Neuron (in vitro differentiated cells): ENCODE measurements around the gene TMEM178B.

Source experiments
- H2AFZ ChIP-seq: one replicate; pipeline ENCODE4 v1.6.1; 2013; ENCODE audit warnings: low read depth, mild to moderate bottlenecking, inconsistent platforms, low read length, moderate library complexity
- H3K27me3 ChIP-seq: one replicate; pipeline ENCODE4 v1.6.1; 2013; ENCODE audit warnings: low read length; ENCODE audit not compliant: insufficient read depth
- H3K36me3 ChIP-seq: one replicate; pipeline ENCODE4 v1.6.1; 2013; ENCODE audit warnings: low read length; ENCODE audit not compliant: insufficient read depth
- H3K4me1 ChIP-seq: one replicate; pipeline ENCODE4 v1.6.1; 2013; ENCODE audit warnings: low read length; ENCODE audit not compliant: insufficient read depth
- H3K4me3 ChIP-seq: 2 replicates; pipeline ENCODE4 v1.5.1; 2013; ENCODE audit warnings: mild to moderate bottlenecking, low read length, moderate library complexity
- H3K9me3 ChIP-seq: one replicate; pipeline ENCODE4 v1.6.1; 2013; ENCODE audit warnings: low read length

Gene TMEM178B

GRCh38 chr7:141407893-141408292 is 334.0 kb downstream of the TMEM178B start:
- Histone ChIP-seq H2AFZ (no peak overlapping the region), H3K27me3 (no peaks in the 10 kb centered on the region), H3K4me1 (peaks cover 40% of the 10 kb centered on the region), H3K36me3 (no peaks in the 10 kb centered on the region), H3K9me3 (peaks cover 2% of the 10 kb centered on the region), H3K4me3 (no peak overlapping the region)

- Histone ChIP-seq H3K4me1 (peaks cover 40% of the 10 kb centered on the region), H2AFZ (no peak overlapping the region), H3K9me3 (peaks cover 2% of the 10 kb centered on the region), H3K27me3 (no peaks in the 10 kb centered on the region), H3K4me3 (no peak overlapping the region), H3K36me3 (no peaks in the 10 kb centered on the region)
Observed at GRCh38 chr7:141408440-141408839, 334.6 kb downstream of the TMEM178B start.

- no peak overlapping the region for H2AFZ ChIP-seq
- no peaks in the 10 kb centered on the region for H3K27me3 ChIP-seq
- H3K4me1 ChIP-seq = peaks cover 40% of the 10 kb centered on the region
- no peak overlapping the region for H3K4me3 ChIP-seq
- no peaks in the 10 kb centered on the region for H3K36me3 ChIP-seq
- H3K9me3 ChIP-seq = peaks cover 2% of the 10 kb centered on the region
Observed at GRCh38 chr7:141409219-141409618, 335.4 kb downstream of the TMEM178B start.

- H3K4me1 ChIP-seq = peaks cover 40% of the 10 kb centered on the region
- H3K4me3 ChIP-seq = no peak overlapping the region
- H3K36me3 ChIP-seq = no peaks in the 10 kb centered on the region
- H3K27me3 ChIP-seq = no peaks in the 10 kb centered on the region
- no peak overlapping the region for H2AFZ ChIP-seq
- H3K9me3 ChIP-seq = no peaks in the 10 kb centered on the region
Observed at GRCh38 chr7:141409801-141410329, 336.0 kb downstream of the TMEM178B start.

- Histone ChIP-seq H2AFZ (no peak overlapping the region), H3K4me3 (no peak overlapping the region), H3K27me3 (no peaks in the 10 kb centered on the region), H3K4me1 (peaks cover 35% of the 10 kb centered on the region), H3K36me3 (no peaks in the 10 kb centered on the region), H3K9me3 (no peaks in the 10 kb centered on the region)
Observed at GRCh38 chr7:141410353-141411000, 336.6 kb downstream of the TMEM178B start.

- Histone ChIP-seq H3K27me3 (no peaks in the 10 kb centered on the region), H2AFZ (no peak overlapping the region), H3K9me3 (no peaks in the 10 kb centered on the region), H3K36me3 (no peaks in the 10 kb centered on the region), H3K4me3 (no peak overlapping the region), H3K4me1 (peaks cover 28% of the 10 kb centered on the region)
Observed at GRCh38 chr7:141411133-141411532, 337.3 kb downstream of the TMEM178B start.

- Histone ChIP-seq H3K4me1 (peaks cover 9% of the 10 kb centered on the region), H3K27me3 (no peaks in the 10 kb centered on the region), H2AFZ (no peak overlapping the region)
Observed at GRCh38 chr7:141415999-141416398, 342.1 kb downstream of the TMEM178B start.

GRCh38 chr7:141416650-141417270 is 342.9 kb downstream of the TMEM178B start:
- Histone ChIP-seq H3K4me1 (peaks cover 6% of the 10 kb centered on the region), H3K27me3 (no peaks in the 10 kb centered on the region), H3K4me3 (no peak overlapping the region), H3K9me3 (no peaks in the 10 kb centered on the region), H3K36me3 (no peaks in the 10 kb centered on the region), H2AFZ (no peak overlapping the region)

More at GRCh38 chr7:141415999-141416398, 342.1 kb downstream of the TMEM178B start:
- H3K9me3 ChIP-seq = no peaks in the 10 kb centered on the region
- H3K4me3 ChIP-seq = no peak overlapping the region
- no peaks in the 10 kb centered on the region for H3K36me3 ChIP-seq

GRCh38 chr7:141417506-141417905 is 343.6 kb downstream of the TMEM178B start:
- H3K9me3 ChIP-seq = no peaks in the 10 kb centered on the region
- no peak overlapping the region for H3K4me3 ChIP-seq
- H3K36me3 ChIP-seq = no peaks in the 10 kb centered on the region
- no peaks in the 10 kb centered on the region for H3K27me3 ChIP-seq
- H3K4me1 ChIP-seq = no peaks in the 10 kb centered on the region
- H2AFZ ChIP-seq = no peak overlapping the region

GRCh38 chr7:141418066-141418465 is 344.2 kb downstream of the TMEM178B start:
- H3K4me1 ChIP-seq = no peaks in the 10 kb centered on the region
- no peaks in the 10 kb centered on the region for H3K36me3 ChIP-seq
- no peak overlapping the region for H3K4me3 ChIP-seq
- H3K9me3 ChIP-seq = no peaks in the 10 kb centered on the region
- H2AFZ ChIP-seq = no peak overlapping the region
- no peaks in the 10 kb centered on the region for H3K27me3 ChIP-seq

GRCh38 chr7:141421306-141421705 is 347.4 kb downstream of the TMEM178B start:
- H2AFZ ChIP-seq = no peak overlapping the region
- no peaks in the 10 kb centered on the region for H3K9me3 ChIP-seq
- H3K36me3 ChIP-seq = no peaks in the 10 kb centered on the region
- H3K4me1 ChIP-seq = no peaks in the 10 kb centered on the region
- no peaks in the 10 kb centered on the region for H3K27me3 ChIP-seq
- no peak overlapping the region for H3K4me3 ChIP-seq

- Histone ChIP-seq H2AFZ (no peak overlapping the region), H3K36me3 (no peaks in the 10 kb centered on the region), H3K9me3 (no peaks in the 10 kb centered on the region), H3K27me3 (no peaks in the 10 kb centered on the region), H3K4me3 (no peak overlapping the region), H3K4me1 (peaks cover 22% of the 10 kb centered on the region)
Observed at GRCh38 chr7:141427134-141427533, 353.3 kb downstream of the TMEM178B start.

- no peak overlapping the region for H3K4me3 ChIP-seq
- H3K36me3 ChIP-seq = no peaks in the 10 kb centered on the region
- H3K27me3 ChIP-seq = no peaks in the 10 kb centered on the region
- no peaks in the 10 kb centered on the region for H3K9me3 ChIP-seq
- H2AFZ ChIP-seq = no peak overlapping the region
- H3K4me1 ChIP-seq = peaks cover 39% of the 10 kb centered on the region
Observed at GRCh38 chr7:141430455-141431139, 356.7 kb downstream of the TMEM178B start.
